Activated T-helper 1 cell treated with Interleukin-2 at 50 U/mL for 16 hours (primary cell): ENCODE results near the gene LTA.

Experiments used
- DNase-seq: peaks from one replicate; pipeline ENCODE4 v3.0.0-alpha.2; 2020; ENCODE audit warnings: low read depth

The LTA gene

DNA sequence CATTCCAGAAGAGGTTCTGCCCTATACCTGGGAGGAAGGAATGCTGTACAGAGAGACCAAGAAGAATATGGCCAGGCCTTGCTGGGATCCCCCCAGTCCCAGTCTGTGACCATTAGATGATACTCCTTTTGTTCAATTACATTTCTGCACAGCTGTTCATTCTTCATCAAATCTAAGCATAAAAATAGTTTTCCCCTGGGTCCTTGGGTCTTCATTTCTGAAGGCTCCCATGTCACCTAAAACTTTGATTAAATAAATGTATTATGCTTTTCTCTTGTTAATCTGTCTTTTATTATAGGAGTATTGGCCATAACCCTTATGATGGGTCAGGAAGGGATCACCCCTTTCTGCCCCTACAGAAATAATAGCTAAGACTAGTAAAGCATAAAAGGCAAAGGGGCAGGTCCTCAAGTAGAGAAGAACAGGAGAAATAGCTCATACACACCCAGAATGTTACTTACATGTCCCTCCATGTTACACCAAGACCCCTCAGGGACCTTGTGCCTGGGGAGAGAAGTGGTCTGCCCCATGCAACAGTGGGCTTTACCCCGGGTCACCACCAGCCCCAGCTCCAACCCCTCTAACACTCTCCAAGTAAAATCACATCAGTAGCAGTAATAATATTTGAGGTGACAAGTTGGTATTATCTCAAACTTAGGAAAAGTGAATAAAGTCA lies 2.1 kb upstream of the LTA start:
- DNase-seq = no peak

DNA sequence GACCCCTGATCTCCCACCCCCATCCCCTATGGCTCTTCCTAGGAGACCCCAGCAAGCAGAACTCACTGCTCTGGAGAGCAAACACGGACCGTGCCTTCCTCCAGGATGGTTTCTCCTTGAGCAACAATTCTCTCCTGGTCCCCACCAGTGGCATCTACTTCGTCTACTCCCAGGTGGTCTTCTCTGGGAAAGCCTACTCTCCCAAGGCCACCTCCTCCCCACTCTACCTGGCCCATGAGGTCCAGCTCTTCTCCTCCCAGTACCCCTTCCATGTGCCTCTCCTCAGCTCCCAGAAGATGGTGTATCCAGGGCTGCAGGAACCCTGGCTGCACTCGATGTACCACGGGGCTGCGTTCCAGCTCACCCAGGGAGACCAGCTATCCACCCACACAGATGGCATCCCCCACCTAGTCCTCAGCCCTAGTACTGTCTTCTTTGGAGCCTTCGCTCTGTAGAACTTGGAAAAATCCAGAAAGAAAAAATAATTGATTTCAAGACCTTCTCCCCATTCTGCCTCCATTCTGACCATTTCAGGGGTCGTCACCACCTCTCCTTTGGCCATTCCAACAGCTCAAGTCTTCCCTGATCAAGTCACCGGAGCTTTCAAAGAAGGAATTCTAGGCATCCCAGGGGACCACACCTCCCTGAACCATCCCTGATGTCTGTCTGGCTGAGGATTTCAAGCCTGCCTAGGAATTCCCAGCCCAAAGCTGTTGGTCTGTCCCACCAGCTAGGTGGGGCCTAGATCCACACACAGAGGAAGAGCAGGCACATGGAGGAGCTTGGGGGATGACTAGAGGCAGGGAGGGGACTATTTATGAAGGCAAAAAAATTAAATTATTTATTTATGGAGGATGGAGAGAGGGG lies 1.4 kb downstream of the LTA start:
- no peak for DNase-seq

DNA sequence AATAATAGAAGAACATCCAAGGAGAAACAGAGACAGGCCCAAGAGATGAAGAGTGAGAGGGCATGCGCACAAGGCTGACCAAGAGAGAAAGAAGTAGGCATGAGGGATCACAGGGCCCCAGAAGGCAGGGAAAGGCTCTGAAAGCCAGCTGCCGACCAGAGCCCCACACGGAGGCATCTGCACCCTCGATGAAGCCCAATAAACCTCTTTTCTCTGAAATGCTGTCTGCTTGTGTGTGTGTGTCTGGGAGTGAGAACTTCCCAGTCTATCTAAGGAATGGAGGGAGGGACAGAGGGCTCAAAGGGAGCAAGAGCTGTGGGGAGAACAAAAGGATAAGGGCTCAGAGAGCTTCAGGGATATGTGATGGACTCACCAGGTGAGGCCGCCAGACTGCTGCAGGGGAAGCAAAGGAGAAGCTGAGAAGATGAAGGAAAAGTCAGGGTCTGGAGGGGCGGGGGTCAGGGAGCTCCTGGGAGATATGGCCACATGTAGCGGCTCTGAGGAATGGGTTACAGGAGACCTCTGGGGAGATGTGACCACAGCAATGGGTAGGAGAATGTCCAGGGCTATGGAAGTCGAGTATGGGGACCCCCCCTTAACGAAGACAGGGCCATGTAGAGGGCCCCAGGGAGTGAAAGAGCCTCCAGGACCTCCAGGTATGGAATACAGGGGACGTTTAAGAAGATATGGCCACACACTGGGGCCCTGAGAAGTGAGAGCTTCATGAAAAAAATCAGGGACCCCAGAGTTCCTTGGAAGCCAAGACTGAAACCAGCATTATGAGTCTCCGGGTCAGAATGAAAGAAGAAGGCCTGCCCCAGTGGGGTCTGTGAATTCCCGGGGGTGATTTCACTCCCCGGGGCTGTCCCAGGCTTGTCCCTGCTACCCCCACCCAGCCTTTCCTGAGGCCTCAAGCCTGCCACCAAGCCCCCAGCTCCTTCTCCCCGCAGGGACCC lies 2.3 kb downstream of the LTA start:
- DNase-seq = no peak

DNA sequence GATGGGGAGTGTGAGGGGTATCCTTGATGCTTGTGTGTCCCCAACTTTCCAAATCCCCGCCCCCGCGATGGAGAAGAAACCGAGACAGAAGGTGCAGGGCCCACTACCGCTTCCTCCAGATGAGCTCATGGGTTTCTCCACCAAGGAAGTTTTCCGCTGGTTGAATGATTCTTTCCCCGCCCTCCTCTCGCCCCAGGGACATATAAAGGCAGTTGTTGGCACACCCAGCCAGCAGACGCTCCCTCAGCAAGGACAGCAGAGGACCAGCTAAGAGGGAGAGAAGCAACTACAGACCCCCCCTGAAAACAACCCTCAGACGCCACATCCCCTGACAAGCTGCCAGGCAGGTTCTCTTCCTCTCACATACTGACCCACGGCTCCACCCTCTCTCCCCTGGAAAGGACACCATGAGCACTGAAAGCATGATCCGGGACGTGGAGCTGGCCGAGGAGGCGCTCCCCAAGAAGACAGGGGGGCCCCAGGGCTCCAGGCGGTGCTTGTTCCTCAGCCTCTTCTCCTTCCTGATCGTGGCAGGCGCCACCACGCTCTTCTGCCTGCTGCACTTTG lies 3.3 kb downstream of the LTA start, which contains the start of gene TNF:
Gene TNF (plus strand): TSS at position 231 of the 567 bp plus-strand sequence. CDS start 177 bp downstream, at position 408.
- peak; percentile 70 for DNase-seq

DNA sequence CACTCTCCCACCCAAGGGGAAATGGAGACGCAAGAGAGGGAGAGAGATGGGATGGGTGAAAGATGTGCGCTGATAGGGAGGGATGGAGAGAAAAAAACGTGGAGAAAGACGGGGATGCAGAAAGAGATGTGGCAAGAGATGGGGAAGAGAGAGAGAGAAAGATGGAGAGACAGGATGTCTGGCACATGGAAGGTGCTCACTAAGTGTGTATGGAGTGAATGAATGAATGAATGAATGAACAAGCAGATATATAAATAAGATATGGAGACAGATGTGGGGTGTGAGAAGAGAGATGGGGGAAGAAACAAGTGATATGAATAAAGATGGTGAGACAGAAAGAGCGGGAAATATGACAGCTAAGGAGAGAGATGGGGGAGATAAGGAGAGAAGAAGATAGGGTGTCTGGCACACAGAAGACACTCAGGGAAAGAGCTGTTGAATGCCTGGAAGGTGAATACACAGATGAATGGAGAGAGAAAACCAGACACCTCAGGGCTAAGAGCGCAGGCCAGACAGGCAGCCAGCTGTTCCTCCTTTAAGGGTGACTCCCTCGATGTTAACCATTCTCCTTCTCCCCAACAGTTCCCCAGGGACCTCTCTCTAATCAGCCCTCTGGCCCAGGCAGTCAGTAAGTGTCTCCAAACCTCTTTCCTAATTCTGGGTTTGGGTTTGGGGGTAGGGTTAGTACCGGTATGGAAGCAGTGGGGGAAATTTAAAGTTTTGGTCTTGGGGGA lies 4.0 kb downstream of the LTA start:
- DNase-seq = no peak

DNA sequence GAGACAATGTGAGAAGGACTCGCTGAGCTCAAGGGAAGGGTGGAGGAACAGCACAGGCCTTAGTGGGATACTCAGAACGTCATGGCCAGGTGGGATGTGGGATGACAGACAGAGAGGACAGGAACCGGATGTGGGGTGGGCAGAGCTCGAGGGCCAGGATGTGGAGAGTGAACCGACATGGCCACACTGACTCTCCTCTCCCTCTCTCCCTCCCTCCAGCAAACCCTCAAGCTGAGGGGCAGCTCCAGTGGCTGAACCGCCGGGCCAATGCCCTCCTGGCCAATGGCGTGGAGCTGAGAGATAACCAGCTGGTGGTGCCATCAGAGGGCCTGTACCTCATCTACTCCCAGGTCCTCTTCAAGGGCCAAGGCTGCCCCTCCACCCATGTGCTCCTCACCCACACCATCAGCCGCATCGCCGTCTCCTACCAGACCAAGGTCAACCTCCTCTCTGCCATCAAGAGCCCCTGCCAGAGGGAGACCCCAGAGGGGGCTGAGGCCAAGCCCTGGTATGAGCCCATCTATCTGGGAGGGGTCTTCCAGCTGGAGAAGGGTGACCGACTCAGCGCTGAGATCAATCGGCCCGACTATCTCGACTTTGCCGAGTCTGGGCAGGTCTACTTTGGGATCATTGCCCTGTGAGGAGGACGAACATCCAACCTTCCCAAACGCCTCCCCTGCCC lies 4.9 kb downstream of the LTA start:
- DNase-seq = no peak

DNA sequence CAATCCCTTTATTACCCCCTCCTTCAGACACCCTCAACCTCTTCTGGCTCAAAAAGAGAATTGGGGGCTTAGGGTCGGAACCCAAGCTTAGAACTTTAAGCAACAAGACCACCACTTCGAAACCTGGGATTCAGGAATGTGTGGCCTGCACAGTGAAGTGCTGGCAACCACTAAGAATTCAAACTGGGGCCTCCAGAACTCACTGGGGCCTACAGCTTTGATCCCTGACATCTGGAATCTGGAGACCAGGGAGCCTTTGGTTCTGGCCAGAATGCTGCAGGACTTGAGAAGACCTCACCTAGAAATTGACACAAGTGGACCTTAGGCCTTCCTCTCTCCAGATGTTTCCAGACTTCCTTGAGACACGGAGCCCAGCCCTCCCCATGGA lies 5.5 kb downstream of the LTA start:
- no peak for DNase-seq

DNA sequence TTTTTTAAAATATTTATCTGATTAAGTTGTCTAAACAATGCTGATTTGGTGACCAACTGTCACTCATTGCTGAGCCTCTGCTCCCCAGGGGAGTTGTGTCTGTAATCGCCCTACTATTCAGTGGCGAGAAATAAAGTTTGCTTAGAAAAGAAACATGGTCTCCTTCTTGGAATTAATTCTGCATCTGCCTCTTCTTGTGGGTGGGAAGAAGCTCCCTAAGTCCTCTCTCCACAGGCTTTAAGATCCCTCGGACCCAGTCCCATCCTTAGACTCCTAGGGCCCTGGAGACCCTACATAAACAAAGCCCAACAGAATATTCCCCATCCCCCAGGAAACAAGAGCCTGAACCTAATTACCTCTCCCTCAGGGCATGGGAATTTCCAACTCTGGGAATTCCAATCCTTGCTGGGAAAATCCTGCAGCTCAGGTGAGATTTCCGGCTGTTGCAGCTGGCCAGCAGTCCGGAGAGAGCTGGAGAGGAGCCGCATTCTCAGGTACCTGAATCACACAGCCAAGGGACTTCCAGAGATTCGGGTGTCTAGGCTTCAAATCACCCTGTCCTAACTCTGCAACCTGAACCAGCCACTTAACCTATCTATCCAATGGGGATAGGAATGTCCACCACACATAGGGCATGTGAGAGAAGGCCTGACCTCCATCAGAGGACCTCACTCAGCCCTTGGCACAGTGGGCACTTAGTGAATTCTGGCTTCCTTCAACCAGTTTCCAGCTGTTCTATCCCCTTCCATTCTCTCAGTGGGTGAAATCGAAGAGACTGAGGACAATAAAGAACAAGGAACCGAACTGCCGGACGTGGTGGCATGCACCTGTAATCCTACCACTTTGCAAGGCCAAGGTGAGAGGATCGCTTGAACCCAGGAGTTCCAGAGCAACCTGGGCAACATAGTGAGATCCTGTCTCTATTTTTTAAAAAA lies 6.4 kb downstream of the LTA start:
- no peak for DNase-seq

DNA sequence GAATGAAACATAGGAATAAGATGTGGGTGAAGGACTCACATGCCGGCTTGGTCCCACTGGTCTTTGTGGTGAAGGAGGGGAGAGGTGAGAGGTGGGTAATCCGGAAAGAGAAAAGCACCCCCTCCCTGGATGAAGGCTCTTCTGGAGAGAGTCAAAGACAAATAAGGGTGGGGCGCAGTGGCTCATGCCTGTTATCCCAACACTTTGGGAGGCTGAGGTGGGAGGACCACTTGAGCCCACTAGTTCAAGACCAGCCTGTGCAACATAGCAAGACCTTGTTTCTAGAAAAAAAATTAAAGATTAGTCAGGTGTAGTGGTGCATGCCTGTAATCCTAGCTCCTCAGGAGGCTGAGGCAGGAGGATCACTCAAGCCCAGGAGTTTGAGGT lies 7.0 kb downstream of the LTA start:
- no peak for DNase-seq

DNA sequence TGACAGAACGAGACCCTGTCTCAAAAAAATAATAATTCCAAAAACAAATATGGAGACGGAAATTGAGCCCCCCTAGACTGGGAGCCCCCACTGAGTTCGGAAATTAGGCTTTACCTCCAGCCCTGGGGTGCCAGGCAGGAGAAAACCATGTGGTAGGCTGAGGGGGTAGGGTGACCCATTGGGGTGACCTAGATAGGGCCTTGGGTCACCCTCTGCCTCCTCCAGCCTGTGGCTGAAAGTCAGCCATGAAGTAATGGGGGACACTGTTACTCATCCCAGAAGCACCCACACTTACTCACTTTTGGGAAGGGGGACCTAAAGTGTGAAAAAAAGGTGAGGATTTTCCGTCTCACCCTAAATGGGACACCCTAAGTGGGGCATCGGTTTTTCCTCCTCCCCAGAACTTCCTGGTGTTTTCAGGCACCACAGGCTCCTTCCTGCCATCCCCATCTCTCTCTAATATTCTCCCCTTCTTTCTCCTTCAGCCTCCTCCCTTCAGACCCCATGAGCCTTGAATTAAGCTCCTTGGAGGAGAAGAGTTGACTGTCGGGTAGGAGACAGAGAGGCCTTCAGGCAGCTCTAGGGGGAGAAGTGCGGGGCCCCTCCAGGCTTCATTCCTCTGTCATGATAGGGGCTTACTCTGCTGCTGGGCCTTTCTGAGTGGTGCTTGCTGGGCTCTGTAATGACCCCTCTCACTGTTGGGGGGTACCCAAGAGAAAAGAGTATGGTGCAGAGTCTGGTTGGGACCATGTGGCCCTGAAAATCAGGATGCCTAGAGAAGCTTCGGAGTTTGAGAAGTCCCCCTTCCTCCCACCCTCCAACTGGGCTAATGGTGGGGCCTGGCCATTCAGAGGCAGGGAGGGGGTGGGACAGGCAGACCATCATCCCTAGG lies 7.7 kb downstream of the LTA start:
- DNase-seq = no peak

DNA sequence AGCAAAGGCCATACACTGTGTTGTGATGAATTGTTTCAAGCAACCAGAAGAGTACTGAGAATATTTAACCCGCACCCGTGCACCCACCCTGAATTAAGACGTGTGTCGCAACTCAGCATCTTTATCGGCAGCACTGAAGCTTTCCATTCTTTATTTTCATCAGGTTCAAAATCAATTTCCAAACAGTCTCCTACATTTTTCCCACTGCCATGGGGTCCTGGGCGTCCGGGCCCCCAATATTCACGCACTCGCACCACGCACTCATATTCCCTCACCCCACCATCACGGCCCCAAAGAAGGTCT lies 8.3 kb downstream of the LTA start:
- no peak for DNase-seq

DNA sequence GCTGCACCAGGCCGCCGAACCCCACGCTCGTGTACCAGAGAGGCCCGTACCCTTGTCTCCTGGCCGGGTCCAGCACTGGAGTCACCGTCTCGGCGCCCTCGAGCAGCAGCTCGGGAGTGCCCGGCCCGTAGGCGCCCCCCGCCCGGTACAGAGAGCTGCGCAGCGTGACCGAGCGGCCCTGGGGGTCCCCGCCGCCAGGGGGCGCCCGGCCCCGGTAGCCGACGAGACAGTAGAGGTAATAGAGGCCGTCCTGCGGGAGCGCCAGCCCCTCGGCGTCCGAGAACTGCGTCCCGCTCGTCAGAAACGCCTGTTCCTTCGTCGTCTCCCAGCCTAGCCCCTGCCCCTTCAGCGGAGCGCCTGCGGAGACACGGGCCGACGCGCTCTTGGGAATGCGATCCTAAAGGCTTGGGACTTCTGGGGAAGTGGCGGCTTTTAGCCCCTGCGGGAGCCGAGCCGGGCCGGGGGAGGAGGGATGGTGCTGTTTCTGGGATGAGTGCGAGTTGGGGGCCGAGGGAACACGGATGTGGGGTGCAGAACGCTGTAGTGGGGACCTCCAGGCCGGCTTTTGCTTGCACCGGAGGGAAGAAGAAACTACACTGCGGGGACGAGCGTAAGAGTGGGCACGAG lies 8.8 kb downstream of the LTA start:
- peak; percentile 85 for DNase-seq

DNA sequence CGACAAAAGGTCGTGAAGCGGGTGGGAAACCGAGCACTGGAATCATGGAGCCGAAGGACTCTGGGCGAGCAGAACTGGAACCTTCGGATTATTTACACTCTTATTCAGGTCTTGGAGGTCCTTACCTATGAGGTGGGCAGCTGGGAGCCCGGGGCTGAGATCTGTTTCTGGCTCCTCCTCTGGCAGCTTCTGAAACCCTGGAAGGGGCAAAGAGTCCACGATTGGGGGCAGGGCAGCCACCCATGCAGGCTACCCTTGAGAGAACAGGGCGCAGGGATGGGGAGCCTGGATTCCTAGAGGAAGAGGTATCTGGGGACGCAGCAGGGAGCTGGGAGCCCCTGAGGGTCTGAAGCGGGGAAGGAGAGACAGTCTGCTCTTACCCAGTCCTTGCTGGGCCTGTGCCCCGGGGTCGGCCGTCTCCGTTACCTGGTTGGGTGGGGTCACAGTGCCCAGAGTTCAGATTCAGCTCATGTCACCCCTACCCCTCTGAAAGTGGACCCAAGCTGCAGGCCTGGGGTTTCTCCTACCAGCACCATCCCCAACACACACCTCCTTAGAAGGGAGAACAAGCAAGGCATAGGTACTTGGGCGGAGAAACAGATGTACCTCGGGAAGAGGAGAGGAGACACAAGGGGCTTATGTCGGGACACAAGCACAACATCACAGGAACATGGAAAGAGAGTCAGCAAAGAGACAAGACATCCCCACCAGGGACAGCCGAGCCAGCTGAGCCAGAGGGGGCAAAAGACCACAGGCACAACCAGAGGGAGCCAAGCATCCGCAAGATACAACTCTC lies 9.5 kb downstream of the LTA start:
- DNase-seq = no peak

DNA sequence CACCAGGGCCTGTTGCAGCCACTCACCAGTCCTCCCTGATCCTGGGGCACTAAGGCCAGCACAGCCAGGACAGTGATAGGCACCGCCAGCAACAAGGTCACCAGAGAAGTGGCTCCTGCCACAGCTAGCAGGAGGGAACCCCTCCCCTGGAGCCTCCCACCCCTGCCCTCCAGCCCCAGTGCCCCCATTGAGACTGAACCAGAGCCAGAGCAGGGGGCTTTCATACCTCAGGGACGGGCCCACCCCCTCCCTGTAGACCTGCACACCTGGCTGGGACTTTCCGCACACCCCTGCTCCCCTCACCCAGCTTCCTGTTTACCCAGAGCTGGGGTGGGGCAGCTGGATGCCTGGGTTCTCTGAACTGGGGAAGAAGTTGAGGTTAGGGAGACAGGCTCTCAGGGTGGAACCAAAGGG lies 10.1 kb downstream of the LTA start, which contains the start of gene LTB:
Gene LTB (minus strand): TSS at position 195 of the 414 bp plus-strand sequence. CDS start 7 bp downstream, at position 188.
- peak; percentile 72 for DNase-seq

DNA sequence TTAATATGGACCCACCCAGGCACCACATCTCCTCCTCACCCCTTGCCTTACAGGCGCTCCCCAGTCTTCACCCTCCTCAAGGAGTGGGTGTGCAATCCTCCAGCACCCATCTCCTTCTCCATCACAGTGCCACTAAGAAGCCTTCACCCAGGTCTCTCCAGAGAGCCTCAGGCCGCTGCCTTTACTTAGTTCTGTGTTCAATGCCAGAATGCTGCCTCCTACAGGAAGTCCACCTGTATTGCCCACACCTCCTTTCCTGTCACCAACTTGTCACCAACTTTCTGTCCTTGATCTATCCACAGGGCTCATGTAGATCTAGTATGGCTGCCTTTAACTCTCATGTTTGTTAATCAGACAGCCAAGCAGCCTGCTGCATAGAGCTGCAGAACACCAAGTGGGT lies 13.4 kb downstream of the LTA start:
- no peak for DNase-seq

DNA sequence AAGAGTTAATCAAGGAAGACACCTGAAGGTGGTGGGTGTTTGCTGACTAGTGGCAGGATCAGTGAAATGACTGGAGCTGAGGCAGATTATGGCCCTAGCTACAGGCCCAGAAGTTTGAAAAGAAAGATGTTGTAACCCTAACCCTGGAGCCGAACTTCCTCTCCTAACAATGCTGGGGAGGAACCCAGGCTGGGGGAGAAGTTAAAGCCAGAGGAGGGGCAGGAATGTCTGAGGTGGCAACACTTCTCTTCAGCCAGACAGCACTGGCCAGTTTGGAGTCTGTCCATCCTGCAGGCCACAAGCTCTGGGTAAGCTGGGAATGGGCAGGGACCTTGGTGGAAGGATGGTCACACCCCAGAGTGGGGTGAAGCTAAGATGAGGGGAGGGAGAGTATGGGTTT lies 13.9 kb downstream of the LTA start, which contains the start of gene LST1:
Gene LST1 (plus strand): TSS at position 270 of the 400 bp plus-strand sequence. CDS start 1,023 bp downstream, outside the sequence.
- DNase-seq = no peak
